Suprapubic skin (tissue), 3 donors: ENCODE measurements around the gene HDGF.

Source experiments
- EP300 ChIP-seq: sonication (generic); formaldehyde crosslinking; IDR thresholded peaks from one replicate; pipeline ENCODE4 v1.6.1; 2017; ENCODE audit warnings: antibody characterized with exemption
- TF ChIP-seq, protein P1 (sequence below), 2 donors: fragments of 200-600 bp in 1 of 2; fragments of 450-650 bp in 1 of 2; sonication (generic) in 1 of 2; IDR thresholded peaks; one replicate each; pipeline ENCODE4 v1.5.1; 2016 to 2019; ENCODE audit warnings: antibody characterized with exemption in 2 of 2, mild to moderate bottlenecking in 1 of 2, moderate library complexity in 1 of 2

DNA sequence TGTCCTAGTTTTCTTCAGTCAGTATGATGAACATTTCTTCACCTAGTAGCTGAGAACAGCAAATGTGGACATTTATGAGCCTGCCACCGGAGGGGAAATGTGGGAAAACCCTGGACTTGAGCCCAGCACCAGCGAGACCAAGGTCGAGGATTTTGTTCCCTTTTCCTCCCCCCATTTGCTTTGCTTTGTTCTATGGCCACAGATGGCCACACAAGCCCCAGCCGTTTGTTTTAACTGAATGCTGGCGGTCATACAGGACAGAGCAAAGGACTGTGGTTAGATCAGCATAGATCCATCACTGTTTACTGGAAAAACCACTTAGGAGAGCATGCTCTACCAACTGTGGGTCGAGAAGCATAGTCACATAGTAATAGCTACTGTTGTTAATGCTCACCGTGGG, 44.3 kb upstream of the HDGF start:
- TF ChIP-seq, protein P1, sequence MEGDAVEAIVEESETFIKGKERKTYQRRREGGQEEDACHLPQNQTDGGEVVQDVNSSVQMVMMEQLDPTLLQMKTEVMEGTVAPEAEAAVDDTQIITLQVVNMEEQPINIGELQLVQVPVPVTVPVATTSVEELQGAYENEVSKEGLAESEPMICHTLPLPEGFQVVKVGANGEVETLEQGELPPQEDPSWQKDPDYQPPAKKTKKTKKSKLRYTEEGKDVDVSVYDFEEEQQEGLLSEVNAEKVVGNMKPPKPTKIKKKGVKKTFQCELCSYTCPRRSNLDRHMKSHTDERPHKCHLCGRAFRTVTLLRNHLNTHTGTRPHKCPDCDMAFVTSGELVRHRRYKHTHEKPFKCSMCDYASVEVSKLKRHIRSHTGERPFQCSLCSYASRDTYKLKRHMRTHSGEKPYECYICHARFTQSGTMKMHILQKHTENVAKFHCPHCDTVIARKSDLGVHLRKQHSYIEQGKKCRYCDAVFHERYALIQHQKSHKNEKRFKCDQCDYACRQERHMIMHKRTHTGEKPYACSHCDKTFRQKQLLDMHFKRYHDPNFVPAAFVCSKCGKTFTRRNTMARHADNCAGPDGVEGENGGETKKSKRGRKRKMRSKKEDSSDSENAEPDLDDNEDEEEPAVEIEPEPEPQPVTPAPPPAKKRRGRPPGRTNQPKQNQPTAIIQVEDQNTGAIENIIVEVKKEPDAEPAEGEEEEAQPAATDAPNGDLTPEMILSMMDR (IDR thresholded peaks at IDR 0.05), result no peak
- TF ChIP-seq EP300, result no peak
